Measurements from ENCODE around the gene PRR20G.

- TF ChIP-seq SMAD1 (IDR thresholded peaks at IDR 0.05; ENCODE audit: low read depth, partially characterized antibody), result no peak
- no peak for TF ChIP-seq ATF2 (IDR thresholded peaks at IDR 0.05; ENCODE audit: low read length)
- TF ChIP-seq EP300 (IDR thresholded peaks at IDR 0.05; ENCODE audit: borderline replicate concordance in 1 of 2, control insufficient read depth in 1 of 2, low read depth in 2 of 2, low read length in 2 of 2), result no peak
- TF ChIP-seq SREBF2 (IDR thresholded peaks at IDR 0.05; ENCODE audit: low read length), result no peak
Observed at GRCh38 chr3:127296166-127296565, 8.3 kb upstream of the PRR20G start.
